Activated T-cell treated with anti-CD3 and anti-CD28 coated beads, Interleukin-2, amount 50 U/mL, for 72 hours (primary cell): ENCODE results near the gene CTAG2. TPM values are rescaled to one million over a fixed set of nuclear protein-coding genes. Genes with fewer than 3 reads are reported as not detected.
"Not testable (repeated sequence)": the region's sequence is repeated elsewhere in the genome, so short reads cannot be mapped to it uniquely, and the experiment has no call there.

Experiments
- ATAC-seq, 2 donors: fragments of 150-1000 bp; cut with Tn5 transposase; replicated peaks in 1 of 2; 2 replicates each; pipeline ENCODE4 v1.10.0; 2021; ENCODE audit warnings: moderate library complexity in 2 of 2, mild to moderate bottlenecking in 1 of 2
- DNase-seq, 2 donors: peaks; one replicate each; pipeline ENCODE4 v3.0.0; 2021 to 2022; ENCODE audit warnings: mixed read lengths in 1 of 2
- H3K27ac Mint-ChIP-seq: one replicate; pipeline ENCODE4 v1.8.0; 2022; ENCODE audit warnings: mild to moderate bottlenecking, moderate library complexity, mixed read lengths
- H3K27me3 Mint-ChIP-seq: one replicate; pipeline ENCODE4 v1.8.0; 2022; ENCODE audit warnings: low read depth, mixed read lengths
- H3K36me3 Mint-ChIP-seq, 2 donors: one replicate each; pipeline ENCODE4 v1.8.0; 2022; ENCODE audit warnings: mixed read lengths in 2 of 2, mild to moderate bottlenecking in 1 of 2; ENCODE audit not compliant: insufficient read depth in 2 of 2
- H3K4me1 Mint-ChIP-seq: one replicate; pipeline ENCODE4 v1.8.0; 2022; ENCODE audit warnings: low read depth, mixed read lengths
- H3K4me3 Mint-ChIP-seq, 2 donors: one replicate each; pipeline ENCODE4 v1.8.0; 2022; ENCODE audit warnings: mild to moderate bottlenecking in 2 of 2, mixed read lengths in 2 of 2, moderate library complexity in 2 of 2
- H3K9me3 Mint-ChIP-seq, 2 donors: one replicate each; pipeline ENCODE4 v1.8.0; 2022; ENCODE audit warnings: mixed read lengths in 2 of 2
- total RNA-seq, 2 donors: library from RNA; stranded (reverse); gene quantifications; one replicate each; pipeline ENCODE4 v1.2.3, GENCODE V29; 2022

Gene CTAG2
- not detected for total RNA-seq

- DNase-seq, H3K4me1 Mint-ChIP-seq, ATAC-seq, H3K27ac Mint-ChIP-seq, H3K4me3 Mint-ChIP-seq, H3K27me3 Mint-ChIP-seq, H3K36me3 Mint-ChIP-seq, H3K9me3 Mint-ChIP-seq: not testable (repeated sequence)
These were observed at the start of gene CTAG2 for GRCh38 chrX:154653413-154653812. TSS of gene CTAG2 (minus strand) at chrX:154653579. CDS start at chrX:154653515, 64 bp downstream.

GRCh38 chrX:154698630-154699248, 45.4 kb upstream of the CTAG2 start:
- Mint-ChIP-seq H3K4me1 (peaks cover 15% of the 10 kb centered on the region), H3K9me3 (no peaks in the 10 kb centered on the region), H3K4me3 (no peak overlapping the region), H3K36me3 (peaks cover 0 to 5% of the 10 kb centered on the region in 2 donors), H3K27me3 (no peaks in the 10 kb centered on the region), H3K27ac (no peak overlapping the region)
- DNase-seq (no peak), ATAC-seq (no peak)

GRCh38 chrX:154696676-154697045, 43.3 kb upstream of the CTAG2 start:
- DNase-seq (no peak), ATAC-seq (no peak)
- H3K27me3 Mint-ChIP-seq = no peaks in the 10 kb centered on the region
- peaks cover 0 to 5% of the 10 kb centered on the region in 2 donors for H3K36me3 Mint-ChIP-seq
- peak overlapping the region; percentile 54 for H3K27ac Mint-ChIP-seq
- H3K4me1 Mint-ChIP-seq = peaks cover 15% of the 10 kb centered on the region
- peak overlapping the region in 1 of 2 donors; percentile 54 for H3K4me3 Mint-ChIP-seq
- H3K9me3 Mint-ChIP-seq = no peaks in the 10 kb centered on the region

- peaks cover 0 to 2% of the 10 kb centered on the region in 2 donors for H3K9me3 Mint-ChIP-seq
- H3K4me3 Mint-ChIP-seq = peak overlapping the region in 1 of 2 donors; percentile 54
- H3K36me3 Mint-ChIP-seq = peaks cover 2 to 5% of the 10 kb centered on the region in 2 donors
- peaks cover 15% of the 10 kb centered on the region for H3K4me1 Mint-ChIP-seq
- ATAC-seq (peak; percentile 86 to 90), DNase-seq (peak; percentile 19 to 25)
- H3K27me3 Mint-ChIP-seq = no peaks in the 10 kb centered on the region
- peak overlapping the region; percentile 73 for H3K27ac Mint-ChIP-seq
These were observed 42.7 kb upstream of the CTAG2 start for GRCh38 chrX:154695911-154696675.

GRCh38 chrX:154693394-154693793, 40.0 kb upstream of the CTAG2 start:
- Mint-ChIP-seq H3K4me3 (no peak overlapping the region), H3K4me1 (peaks cover 15% of the 10 kb centered on the region), H3K9me3 (peaks cover 0 to 2% of the 10 kb centered on the region in 2 donors), H3K27me3 (no peaks in the 10 kb centered on the region), H3K27ac (no peak overlapping the region), H3K36me3 (peaks cover 3 to 5% of the 10 kb centered on the region in 2 donors)
- DNase-seq (no peak), ATAC-seq (peak; percentile 55 to 73)

- ATAC-seq, DNase-seq, H3K27ac Mint-ChIP-seq, H3K27me3 Mint-ChIP-seq, H3K9me3 Mint-ChIP-seq, H3K36me3 Mint-ChIP-seq, H3K4me1 Mint-ChIP-seq, H3K4me3 Mint-ChIP-seq: not testable (repeated sequence)
These were observed 37.1 kb upstream of the CTAG2 start for GRCh38 chrX:154690438-154690837.

- DNase-seq, H3K4me1 Mint-ChIP-seq, H3K4me3 Mint-ChIP-seq, ATAC-seq, H3K27ac Mint-ChIP-seq: not testable (repeated sequence)
- Mint-ChIP-seq H3K36me3 (peaks cover 6 to 20% of the 10 kb centered on the region in 2 donors), H3K9me3 (peaks cover 11 to 18% of the 10 kb centered on the region in 2 donors), H3K27me3 (peaks cover 37% of the 10 kb centered on the region)
These were observed 18.7 kb upstream of the CTAG2 start for GRCh38 chrX:154672084-154672483.

GRCh38 chrX:154670848-154671247, 17.5 kb upstream of the CTAG2 start:
- not testable (repeated sequence) for DNase-seq, ATAC-seq, H3K27ac Mint-ChIP-seq, H3K4me3 Mint-ChIP-seq, H3K4me1 Mint-ChIP-seq
- peaks cover 32% of the 10 kb centered on the region for H3K27me3 Mint-ChIP-seq
- H3K9me3 Mint-ChIP-seq = peaks cover 11 to 18% of the 10 kb centered on the region in 2 donors
- H3K36me3 Mint-ChIP-seq = peaks cover 6 to 20% of the 10 kb centered on the region in 2 donors

- Mint-ChIP-seq H3K4me3 (no peak overlapping the region), H3K27me3 (no peaks in the 10 kb centered on the region), H3K27ac (no peak overlapping the region), H3K9me3 (peaks cover 2 to 5% of the 10 kb centered on the region in 2 donors), H3K36me3 (peaks cover 0 to 4% of the 10 kb centered on the region in 2 donors), H3K4me1 (no peaks in the 10 kb centered on the region)
- no peak for DNase-seq
- no peak for ATAC-seq
These were observed 8.5 kb upstream of the CTAG2 start for GRCh38 chrX:154661899-154662298.

GRCh38 chrX:154661170-154661569, 7.8 kb upstream of the CTAG2 start:
- no peak overlapping the region for H3K4me3 Mint-ChIP-seq
- no peak overlapping the region for H3K27ac Mint-ChIP-seq
- no peaks in the 10 kb centered on the region for H3K4me1 Mint-ChIP-seq
- H3K27me3 Mint-ChIP-seq = no peaks in the 10 kb centered on the region
- peaks cover 0 to 4% of the 10 kb centered on the region in 2 donors for H3K36me3 Mint-ChIP-seq
- ATAC-seq = no peak
- DNase-seq = no peak
- H3K9me3 Mint-ChIP-seq = peaks cover 2 to 5% of the 10 kb centered on the region in 2 donors

GRCh38 chrX:154660541-154660940, 7.2 kb upstream of the CTAG2 start:
- no peaks in the 10 kb centered on the region for H3K4me1 Mint-ChIP-seq
- peak; percentile 77 to 98 for ATAC-seq

GRCh38 chrX:154658957-154659356, 5.6 kb upstream of the CTAG2 start:
- ATAC-seq (no peak), DNase-seq (no peak)
- peaks cover 2 to 3% of the 10 kb centered on the region in 2 donors for H3K9me3 Mint-ChIP-seq
- peaks cover 0 to 2% of the 10 kb centered on the region in 2 donors for H3K36me3 Mint-ChIP-seq
- H3K27me3 Mint-ChIP-seq = no peaks in the 10 kb centered on the region
- H3K4me1 Mint-ChIP-seq = no peaks in the 10 kb centered on the region
- no peak overlapping the region for H3K4me3 Mint-ChIP-seq
- H3K27ac Mint-ChIP-seq = no peak overlapping the region

More at GRCh38 chrX:154660541-154660940, 7.2 kb upstream of the CTAG2 start:
- H3K4me3 Mint-ChIP-seq = no peak overlapping the region
- no peak overlapping the region for H3K27ac Mint-ChIP-seq
- H3K9me3 Mint-ChIP-seq = peaks cover 2 to 3% of the 10 kb centered on the region in 2 donors
- H3K27me3 Mint-ChIP-seq = no peaks in the 10 kb centered on the region
- peaks cover 0 to 2% of the 10 kb centered on the region in 2 donors for H3K36me3 Mint-ChIP-seq
- peak in 1 of 2 donors; percentile 3 for DNase-seq

GRCh38 chrX:154658187-154658586, 4.8 kb upstream of the CTAG2 start:
- Mint-ChIP-seq H3K4me1 (no peaks in the 10 kb centered on the region), H3K9me3 (peaks cover 0 to 3% of the 10 kb centered on the region in 2 donors), H3K36me3 (peaks cover 0 to 2% of the 10 kb centered on the region in 2 donors), H3K27ac (no peak overlapping the region), H3K27me3 (no peaks in the 10 kb centered on the region), H3K4me3 (no peak overlapping the region)
- no peak for DNase-seq
- ATAC-seq = no peak
